SK-N-DZ (cell line): Measurements from ENCODE around the gene HCRTR1.

Experiments used
- DNase-seq: peaks from one replicate; pipeline ENCODE4 v3.0.0-alpha.2; 2015; ENCODE audit warnings: low spot score

The HCRTR1 gene

GRCh38 chr1:31598980-31599379 lies 18.5 kb upstream of the HCRTR1 start:
- DNase-seq = no peak

GRCh38 chr1:31600641-31601040 lies 16.8 kb upstream of the HCRTR1 start:
- no peak for DNase-seq

- DNase-seq = no peak
Measured at GRCh38 chr1:31602081-31602480, 15.4 kb upstream of the HCRTR1 start.

- no peak for DNase-seq
Measured at GRCh38 chr1:31605908-31606427, 11.5 kb upstream of the HCRTR1 start.

- no peak for DNase-seq
Measured at GRCh38 chr1:31607360-31607759, 10.1 kb upstream of the HCRTR1 start.

GRCh38 chr1:31609514-31610118 lies 7.9 kb upstream of the HCRTR1 start:
- DNase-seq = no peak

- DNase-seq = peak; percentile 82
Measured at GRCh38 chr1:31614414-31615005, 3.0 kb upstream of the HCRTR1 start.

GRCh38 chr1:31615414-31615813 lies 2.1 kb upstream of the HCRTR1 start:
- no peak for DNase-seq

GRCh38 chr1:31615939-31616338 lies 1.6 kb upstream of the HCRTR1 start:
- no peak for DNase-seq

GRCh38 chr1:31617916-31618746 lies 642 bp downstream of the HCRTR1 start:
- DNase-seq = peak; percentile 45

- no peak for DNase-seq
Measured at GRCh38 chr1:31618916-31619846, 1.7 kb downstream of the HCRTR1 start.

GRCh38 chr1:31620631-31621497 lies 3.4 kb downstream of the HCRTR1 start:
- DNase-seq = no peak

- DNase-seq = no peak
Measured at GRCh38 chr1:31621498-31621820, 4.0 kb downstream of the HCRTR1 start.

GRCh38 chr1:31621847-31622730 lies 4.6 kb downstream of the HCRTR1 start:
- no peak for DNase-seq

- no peak for DNase-seq
Measured at GRCh38 chr1:31623365-31623764, 5.9 kb downstream of the HCRTR1 start.

GRCh38 chr1:31624309-31624708 lies 6.8 kb downstream of the HCRTR1 start:
- DNase-seq = no peak

- DNase-seq = no peak
Measured at GRCh38 chr1:31624731-31625514, 7.4 kb downstream of the HCRTR1 start.

GRCh38 chr1:31625561-31626222 lies 8.2 kb downstream of the HCRTR1 start:
- DNase-seq = no peak
